HFFc6 (cell line): ENCODE measurements around the gene DRAM1. TPM values are rescaled to one million over a fixed set of nuclear protein-coding genes. Genes with fewer than 3 reads are reported as not detected.
"Not testable (repeated sequence)": the region's sequence is repeated elsewhere in the genome, so short reads cannot be mapped to it uniquely, and the experiment has no call there.

Experiments
- DNase-seq: peaks from one replicate; pipeline ENCODE4 v3.0.0-alpha.2; 2018
- H3K27ac Mint-ChIP-seq: 2 replicates; pipeline ENCODE4 v1.8.0; 2020; ENCODE audit warnings: mild to moderate bottlenecking, mixed read lengths
- H3K27me3 Mint-ChIP-seq: 2 replicates; pipeline ENCODE4 v1.8.0; 2021; ENCODE audit warnings: mild to moderate bottlenecking, moderate library complexity, mixed read lengths; ENCODE audit not compliant: insufficient read depth
- H3K36me3 Mint-ChIP-seq: 2 replicates; pipeline ENCODE4 v1.8.0; 2021; ENCODE audit warnings: low read depth, mixed read lengths
- H3K4me1 Mint-ChIP-seq: 2 replicates; pipeline ENCODE4 v1.8.0; 2020; ENCODE audit warnings: low read depth, mixed read lengths
- H3K4me3 Mint-ChIP-seq: 2 replicates; pipeline ENCODE4 v1.8.0; 2020; ENCODE audit warnings: mild to moderate bottlenecking, moderate library complexity, mixed read lengths
- H3K9me3 Mint-ChIP-seq: 2 replicates; pipeline ENCODE4 v1.8.0; 2020; ENCODE audit warnings: mild to moderate bottlenecking, mixed read lengths
- CTCF ChIP-seq: fragments of 200-600 bp; sonication (generic); IDR thresholded peaks from 2 replicates; pipeline ENCODE4 v1.5.0; 2021; ENCODE audit warnings: antibody characterized with exemption, mild to moderate bottlenecking
- total RNA-seq, 6 experiments: library from RNA; stranded (reverse); fragmentation: NEBNext Ultra II Directional; extraction: Animal tissue kit (Norgen Biotek cat#: 25700); gene quantifications; 2 replicates in 1 of 6; 3 replicates in 5 of 6; pipeline ENCODE4 v1.2.3, GENCODE V29; 2021

DRAM1 gene
- total RNA-seq, 6 experiments from 2014 or later = 109 to 136 (median 122) TPM

GRCh38 chr12:101884174-101884573, 6.8 kb downstream of the DRAM1 start:
- H3K4me1 Mint-ChIP-seq = peaks cover 61% of the 10 kb centered on the region
- H3K4me3 Mint-ChIP-seq = no peak overlapping the region
- no peak overlapping the region for H3K27ac Mint-ChIP-seq
- H3K9me3 Mint-ChIP-seq = no peaks in the 10 kb centered on the region
- peaks cover 51% of the 10 kb centered on the region for H3K36me3 Mint-ChIP-seq
- DNase-seq = no peak
- H3K27me3 Mint-ChIP-seq = no peaks in the 10 kb centered on the region
- no peak for TF ChIP-seq CTCF

GRCh38 chr12:101884781-101885340, 7.5 kb downstream of the DRAM1 start:
- not testable (repeated sequence) for DNase-seq, H3K27me3 Mint-ChIP-seq, H3K4me3 Mint-ChIP-seq, H3K27ac Mint-ChIP-seq, H3K9me3 Mint-ChIP-seq
- Mint-ChIP-seq H3K4me1 (peaks cover 65% of the 10 kb centered on the region), H3K36me3 (peaks cover 54% of the 10 kb centered on the region)

GRCh38 chr12:101885912-101886561, 8.7 kb downstream of the DRAM1 start:
- Mint-ChIP-seq H3K27me3 (peaks cover 1% of the 10 kb centered on the region; the same call in 1 of the 2 replicates), H3K9me3 (no peaks in the 10 kb centered on the region), H3K4me3 (no peak overlapping the region), H3K36me3 (peaks cover 58% of the 10 kb centered on the region), H3K4me1 (peaks cover 69% of the 10 kb centered on the region), H3K27ac (peak overlapping the region; percentile 21; the same call in 1 of the 2 replicates)
- no peak for DNase-seq
- no peak for TF ChIP-seq CTCF

- Mint-ChIP-seq H3K27ac (peak overlapping the region; percentile 83), H3K4me3 (peak overlapping the region; percentile 66; the same call in 1 of the 2 replicates), H3K9me3 (no peaks in the 10 kb centered on the region), H3K4me1 (peaks cover 70% of the 10 kb centered on the region), H3K36me3 (peaks cover 45% of the 10 kb centered on the region), H3K27me3 (peaks cover 1% of the 10 kb centered on the region; the same call in 1 of the 2 replicates)
- no peak for TF ChIP-seq CTCF
- no peak for DNase-seq
These were observed 11.9 kb downstream of the DRAM1 start for GRCh38 chr12:101889211-101889752.

- peaks cover 61% of the 10 kb centered on the region for H3K4me1 Mint-ChIP-seq
- peaks cover 1% of the 10 kb centered on the region; the same call in 1 of the 2 replicates for H3K27me3 Mint-ChIP-seq
- peak overlapping the region; percentile 92 for H3K27ac Mint-ChIP-seq
- peaks cover 33% of the 10 kb centered on the region for H3K36me3 Mint-ChIP-seq
- H3K4me3 Mint-ChIP-seq = peak overlapping the region; percentile 72
- H3K9me3 Mint-ChIP-seq = no peaks in the 10 kb centered on the region
- peak; percentile 85 for DNase-seq
- TF ChIP-seq CTCF = no peak
These were observed 14.1 kb downstream of the DRAM1 start for GRCh38 chr12:101891462-101891971.

- no peak for DNase-seq
- H3K4me3 Mint-ChIP-seq = peak overlapping the region; percentile 64
- peaks cover 52% of the 10 kb centered on the region for H3K4me1 Mint-ChIP-seq
- TF ChIP-seq CTCF = no peak
- H3K27ac Mint-ChIP-seq = peak overlapping the region; percentile 80
- H3K36me3 Mint-ChIP-seq = peaks cover 28% of the 10 kb centered on the region
- H3K9me3 Mint-ChIP-seq = no peaks in the 10 kb centered on the region
- peaks cover 1% of the 10 kb centered on the region; the same call in 1 of the 2 replicates for H3K27me3 Mint-ChIP-seq
These were observed 15.4 kb downstream of the DRAM1 start for GRCh38 chr12:101892794-101893193.
